Measurements from ENCODE around the gene HOMER3. TPM values are rescaled to one million over a fixed set of nuclear protein-coding genes. Genes with fewer than 3 reads are reported as not detected.
A peak's percentile ranks its signal among the peaks of the same experiment; 100 is the strongest.

Gene HOMER3
- total RNA-seq, 4 donors from 2014 or later: 8.1 to 82.0 (median 12.7) TPM

DNA sequence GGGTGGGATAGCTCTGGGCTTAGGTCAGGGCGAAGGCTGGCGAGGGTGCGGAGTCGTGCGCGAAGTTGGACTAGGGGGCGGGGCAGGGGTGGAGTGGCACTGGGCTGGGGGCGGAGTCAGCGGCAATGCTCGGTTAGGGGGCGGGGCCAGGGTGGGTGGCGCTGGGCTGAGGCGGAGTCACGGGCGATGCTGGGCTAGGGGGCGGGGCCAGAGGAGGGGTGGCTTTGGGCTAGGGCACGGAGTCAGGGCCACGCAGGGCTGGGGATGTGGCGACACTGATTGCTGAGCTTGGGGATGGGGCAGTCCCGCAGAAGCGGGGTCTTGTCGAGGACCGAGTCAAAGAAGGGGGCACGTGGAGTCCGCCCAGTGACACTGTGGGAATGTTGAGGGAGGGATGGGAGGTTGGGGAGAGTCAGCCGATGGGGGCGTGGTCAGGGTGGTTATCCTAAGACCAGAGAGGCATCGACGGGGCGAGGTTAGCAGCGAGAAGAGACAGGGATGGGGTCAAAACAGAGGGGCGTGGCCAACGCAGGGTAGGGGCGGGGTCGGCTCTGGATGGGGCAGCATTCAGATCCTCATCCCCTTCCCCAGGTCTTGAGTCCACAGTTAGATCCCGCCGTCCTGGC is 8.7 kb downstream of the HOMER3 start:
- peak overlapping the region in 1 of 4 donors; percentile 2 for H3K4me3 ChIP-seq
- no peaks in the 10 kb centered on the region for H3K9me3 ChIP-seq
- peaks cover 0 to 8% (median 6%) of the 10 kb centered on the region in 4 donors for H3K4me1 ChIP-seq
- peak overlapping the region in 1 of 4 donors; percentile 28 for H3K27ac ChIP-seq
- no peaks in the 10 kb centered on the region for H3K27me3 ChIP-seq
- 18 to 36% methylated on average over 15 to 29 of the region's 37 CpGs for WGBS, 2 donors (ENCODE audit: low coverage in 1 of 2)
- intact Hi-C loops (cut with DNase I; ENCODE audit: low total_unique reads) (no loop called here), in situ Hi-C loops (cut with MboI; ENCODE audit: low pct_ligation_motif_present in 1 of 4, low pct_unique_long_range_greater_than_20kb in 1 of 4, low sequenced_read_pairs in 3 of 4) (no loop called here)
- peak; percentile 90 for DNase-seq
- TF ChIP-seq, protein P1, sequence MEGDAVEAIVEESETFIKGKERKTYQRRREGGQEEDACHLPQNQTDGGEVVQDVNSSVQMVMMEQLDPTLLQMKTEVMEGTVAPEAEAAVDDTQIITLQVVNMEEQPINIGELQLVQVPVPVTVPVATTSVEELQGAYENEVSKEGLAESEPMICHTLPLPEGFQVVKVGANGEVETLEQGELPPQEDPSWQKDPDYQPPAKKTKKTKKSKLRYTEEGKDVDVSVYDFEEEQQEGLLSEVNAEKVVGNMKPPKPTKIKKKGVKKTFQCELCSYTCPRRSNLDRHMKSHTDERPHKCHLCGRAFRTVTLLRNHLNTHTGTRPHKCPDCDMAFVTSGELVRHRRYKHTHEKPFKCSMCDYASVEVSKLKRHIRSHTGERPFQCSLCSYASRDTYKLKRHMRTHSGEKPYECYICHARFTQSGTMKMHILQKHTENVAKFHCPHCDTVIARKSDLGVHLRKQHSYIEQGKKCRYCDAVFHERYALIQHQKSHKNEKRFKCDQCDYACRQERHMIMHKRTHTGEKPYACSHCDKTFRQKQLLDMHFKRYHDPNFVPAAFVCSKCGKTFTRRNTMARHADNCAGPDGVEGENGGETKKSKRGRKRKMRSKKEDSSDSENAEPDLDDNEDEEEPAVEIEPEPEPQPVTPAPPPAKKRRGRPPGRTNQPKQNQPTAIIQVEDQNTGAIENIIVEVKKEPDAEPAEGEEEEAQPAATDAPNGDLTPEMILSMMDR (IDR thresholded peaks at IDR 0.05): no peak
- TF ChIP-seq POLR2A (IDR thresholded peaks at IDR 0.05) (no peak), EP300 (IDR thresholded peaks at IDR 0.05; ENCODE audit: low read depth) (no peak), POLR2AphosphoS5 (IDR thresholded peaks at IDR 0.05) (no peak)
- no peaks in the 10 kb centered on the region for H3K36me3 ChIP-seq

DNA sequence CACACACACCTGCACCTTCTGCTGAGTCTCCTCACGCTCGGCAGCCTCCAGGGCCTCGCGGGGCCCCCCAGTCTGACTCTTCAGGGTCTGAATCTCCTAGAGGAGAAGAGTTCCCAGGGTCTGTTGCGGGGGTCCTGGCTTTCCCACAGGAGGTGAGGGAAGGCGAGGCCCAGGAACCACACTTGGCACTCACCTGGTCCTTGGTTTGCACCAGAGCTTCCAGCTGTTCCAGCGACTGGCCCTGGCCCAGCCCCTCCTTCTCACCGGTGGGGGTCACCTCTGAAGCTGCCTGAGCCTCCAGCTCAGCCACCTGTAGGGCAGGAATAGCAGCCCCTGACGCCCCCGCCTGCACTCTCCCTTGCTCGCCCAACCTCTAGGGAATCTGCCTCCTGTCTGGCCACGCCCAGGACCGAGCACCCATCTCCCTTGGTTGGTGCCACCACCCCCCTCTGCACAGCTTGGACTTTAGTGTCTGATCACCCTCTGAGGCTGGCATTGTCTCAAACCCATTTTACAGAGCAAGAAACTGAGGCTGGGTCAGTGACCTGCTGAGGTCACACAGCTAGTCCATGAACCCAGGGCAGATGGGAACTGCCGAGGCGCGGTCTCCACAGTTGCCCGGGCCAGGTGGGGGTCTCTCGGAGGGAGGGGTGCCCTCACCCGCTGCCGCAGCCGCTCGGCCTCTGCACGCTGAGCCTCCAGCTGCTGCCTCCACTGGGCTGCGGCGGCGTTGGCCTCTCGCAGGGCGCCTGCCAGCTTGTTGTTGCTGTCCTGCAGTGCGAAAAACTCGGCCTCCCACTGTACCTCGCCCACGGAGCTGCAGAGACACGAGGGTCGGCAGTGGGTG is 9.5 kb downstream of the HOMER3 start:
- no peak for DNase-seq
- H3K4me3 ChIP-seq: no peak overlapping the region
- no peaks in the 10 kb centered on the region for H3K27me3 ChIP-seq
- TF ChIP-seq EP300 (IDR thresholded peaks at IDR 0.05; ENCODE audit: low read depth): no peak
- no peak for TF ChIP-seq POLR2A (IDR thresholded peaks at IDR 0.05)
- TF ChIP-seq POLR2AphosphoS5 (IDR thresholded peaks at IDR 0.05): no peak
- TF ChIP-seq, protein P1 (IDR thresholded peaks at IDR 0.05): no peak
- H3K36me3 ChIP-seq: no peaks in the 10 kb centered on the region
- H3K4me1 ChIP-seq: peaks cover 0 to 8% (median 6%) of the 10 kb centered on the region in 4 donors
- H3K9me3 ChIP-seq: no peaks in the 10 kb centered on the region
- 72% methylated on average over 30 of the region's 34 CpGs; no CpG with 5 or more reads in 1 of the 2 donors for WGBS, 2 donors (ENCODE audit: low coverage in 1 of 2)
- H3K27ac ChIP-seq: peak overlapping the region in 1 of 4 donors; percentile 28
- intact Hi-C loops (cut with DNase I; ENCODE audit: low total_unique reads): no loop called here
- in situ Hi-C loops (cut with MboI; ENCODE audit: low pct_ligation_motif_present in 1 of 4, low pct_unique_long_range_greater_than_20kb in 1 of 4, low sequenced_read_pairs in 3 of 4): no loop called here

DNA sequence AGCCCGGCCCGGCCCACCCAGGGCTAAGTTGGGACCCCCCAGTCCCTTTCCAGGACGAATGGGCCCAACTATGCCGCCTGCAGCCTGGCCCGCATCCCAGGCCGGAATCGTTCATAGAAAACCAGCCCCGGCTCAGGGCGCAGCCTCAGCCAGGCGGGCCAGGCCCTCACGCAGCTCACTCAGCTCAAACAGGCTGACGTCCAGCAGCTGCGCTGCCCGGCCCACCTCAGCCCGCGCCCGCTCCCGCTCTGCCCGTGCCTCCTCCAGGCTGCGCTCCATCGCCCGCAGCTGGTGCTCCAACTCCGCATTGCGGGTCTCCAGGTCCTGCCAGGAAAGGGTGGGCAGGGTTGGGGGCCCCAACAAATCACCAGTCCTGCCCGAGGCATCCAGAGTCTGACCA is 11.7 kb downstream of the HOMER3 start:
- TF ChIP-seq POLR2A (IDR thresholded peaks at IDR 0.05) (no peak), POLR2AphosphoS5 (IDR thresholded peaks at IDR 0.05) (no peak), EP300 (IDR thresholded peaks at IDR 0.05; ENCODE audit: low read depth) (no peak)
- TF ChIP-seq, protein P1 (IDR thresholded peaks at IDR 0.05): no peak
- WGBS, 2 donors (ENCODE audit: low coverage in 1 of 2): 57 to 86% methylated on average over 1 to 20 of the region's 25 CpGs

DNA sequence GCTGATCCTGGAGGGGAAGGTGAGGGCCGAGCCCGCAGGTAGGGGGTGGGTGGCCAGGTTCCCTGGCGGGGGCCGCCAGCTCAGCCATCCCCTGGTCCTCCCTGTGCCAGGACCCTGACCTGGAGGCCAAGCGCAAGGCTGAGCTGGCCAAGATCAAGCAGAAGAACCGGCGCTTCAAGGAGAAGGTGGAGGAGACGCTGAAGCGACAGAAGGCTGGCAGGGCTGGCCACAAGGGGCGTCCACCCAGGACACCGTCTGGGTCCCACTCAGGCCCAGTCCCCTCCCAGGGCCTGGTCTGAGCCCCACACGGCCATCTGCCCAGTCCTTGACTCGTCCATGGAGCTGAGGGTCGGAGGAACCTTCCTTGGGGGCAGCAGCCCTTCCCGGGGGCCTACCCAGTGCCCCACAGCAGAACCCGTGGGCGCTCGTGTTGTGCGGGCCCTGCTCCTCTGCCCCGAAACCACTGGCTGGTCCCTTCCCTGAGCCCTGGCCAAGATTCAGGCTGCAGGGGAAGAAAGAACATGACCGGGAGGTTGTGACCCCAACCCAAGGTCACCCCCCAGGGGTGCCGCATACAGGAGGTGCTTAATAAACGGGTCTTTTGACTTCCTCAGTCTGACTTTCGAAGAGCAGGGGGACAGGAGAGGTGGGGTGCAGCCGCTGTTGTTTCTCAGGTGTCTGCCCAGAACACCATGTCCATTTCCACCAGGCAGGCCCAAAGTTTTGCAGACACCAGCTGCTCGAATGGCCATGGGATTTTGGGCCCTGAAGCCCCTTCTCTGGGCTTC is 12.8 kb downstream of the HOMER3 start:
- peaks cover 0 to 8% (median 6%) of the 10 kb centered on the region in 4 donors for H3K4me1 ChIP-seq
- intact Hi-C loops (cut with DNase I; ENCODE audit: low total_unique reads) (no loop called here), in situ Hi-C loops (cut with MboI; ENCODE audit: low pct_ligation_motif_present in 1 of 4, low pct_unique_long_range_greater_than_20kb in 1 of 4, low sequenced_read_pairs in 3 of 4) (no loop called here)
- no peaks in the 10 kb centered on the region for H3K9me3 ChIP-seq
- no peak for DNase-seq
- no peak overlapping the region for H3K27ac ChIP-seq
- no peaks in the 10 kb centered on the region for H3K27me3 ChIP-seq
- H3K36me3 ChIP-seq: peaks cover 0 to 19% (median 9%) of the 10 kb centered on the region in 4 donors
- TF ChIP-seq, protein P1 (IDR thresholded peaks at IDR 0.05): no peak
- TF ChIP-seq EP300 (IDR thresholded peaks at IDR 0.05; ENCODE audit: low read depth) (no peak), POLR2AphosphoS5 (IDR thresholded peaks at IDR 0.05) (no peak), POLR2A (IDR thresholded peaks at IDR 0.05) (no peak)
- WGBS, 2 donors (ENCODE audit: low coverage in 1 of 2): 88 to 100% methylated on average over 4 to 26 of the region's 26 CpGs
- no peak overlapping the region for H3K4me3 ChIP-seq

More for the DNA sequence above, 11.7 kb downstream of the HOMER3 start:
- intact Hi-C loops (cut with DNase I; ENCODE audit: low total_unique reads) (no loop called here), in situ Hi-C loops (cut with MboI; ENCODE audit: low pct_ligation_motif_present in 1 of 4, low pct_unique_long_range_greater_than_20kb in 1 of 4, low sequenced_read_pairs in 3 of 4) (no loop called here)
- no peak overlapping the region for H3K4me3 ChIP-seq
- H3K9me3 ChIP-seq: no peaks in the 10 kb centered on the region
- peaks cover 0 to 8% (median 6%) of the 10 kb centered on the region in 4 donors for H3K4me1 ChIP-seq
- H3K27ac ChIP-seq: no peak overlapping the region
- peaks cover 0 to 13% (median 6%) of the 10 kb centered on the region in 4 donors for H3K36me3 ChIP-seq
- no peaks in the 10 kb centered on the region for H3K27me3 ChIP-seq
- DNase-seq: no peak
